Astrocyte (in vitro differentiated cells and primary cell): Measurements from ENCODE around the gene PMF1. TPM values are rescaled to one million over a fixed set of nuclear protein-coding genes. Genes with fewer than 3 reads are reported as not detected.

Experiments
- DNase-seq: peaks from one replicate; pipeline ENCODE4 v3.0.0-alpha.2; 2010; ENCODE audit warnings: low read depth
- FAIRE-seq: peaks from 2 replicates; lab custom pipeline; 2011; peaks lifted over from hg19 to GRCh38; lab: Jason Lieb, UNC
- H2AFZ ChIP-seq: 2 replicates; pipeline ENCODE4 v1.6.0; 2012; ENCODE audit warnings: low read depth, low read length, inconsistent platforms
- H3K27ac ChIP-seq: 2 replicates; pipeline ENCODE4 v1.5.1; 2011; ENCODE audit warnings: low read depth, low read length, inconsistent platforms
- H3K27me3 ChIP-seq: 2 replicates; pipeline ENCODE4 v1.6.0; 2011; ENCODE audit warnings: low read length, inconsistent platforms; ENCODE audit not compliant: insufficient read depth
- H3K36me3 ChIP-seq: 2 replicates; pipeline ENCODE4 v1.5.1; 2011; ENCODE audit warnings: low read length, inconsistent platforms; ENCODE audit not compliant: insufficient read depth
- H3K4me1 ChIP-seq: 2 replicates; pipeline ENCODE4 v1.5.1; 2011; ENCODE audit warnings: low read length, inconsistent platforms; ENCODE audit not compliant: insufficient read depth
- H3K4me2 ChIP-seq: 2 replicates; pipeline ENCODE4 v1.6.0; 2012; ENCODE audit warnings: low read length, inconsistent platforms
- H3K4me3 ChIP-seq: 2 replicates; pipeline ENCODE4 v1.5.1; 2011; ENCODE audit warnings: low read depth, mild to moderate bottlenecking, low read length, inconsistent platforms; ENCODE audit not compliant: insufficient read depth
- H3K79me2 ChIP-seq: 2 replicates; pipeline ENCODE4 v1.6.0; 2012; ENCODE audit warnings: mild to moderate bottlenecking, low read length, inconsistent platforms; ENCODE audit not compliant: insufficient read depth
- H3K9ac ChIP-seq: 2 replicates; pipeline ENCODE4 v1.6.0; 2012; ENCODE audit warnings: mild to moderate bottlenecking, low read length, inconsistent platforms
- H3K9me3 ChIP-seq: 2 replicates; pipeline ENCODE4 v1.5.1; 2012; ENCODE audit warnings: low read depth, mild to moderate bottlenecking, low read length, inconsistent platforms; ENCODE audit not compliant: insufficient read depth
- H4K20me1 ChIP-seq: 2 replicates; pipeline ENCODE4 v1.6.0; 2012; ENCODE audit warnings: low read length, inconsistent platforms; ENCODE audit not compliant: insufficient read depth
- H3K27ac Mint-ChIP-seq: one replicate; pipeline ENCODE4 v1.8.0; 2021; ENCODE audit warnings: mild to moderate bottlenecking, mixed read lengths; ENCODE audit not compliant: unreplicated experiment
- H3K27me3 Mint-ChIP-seq: one replicate; pipeline ENCODE4 v1.8.0; 2021; ENCODE audit warnings: low read depth, mixed read lengths; ENCODE audit not compliant: unreplicated experiment
- H3K36me3 Mint-ChIP-seq: one replicate; pipeline ENCODE4 v1.8.0; 2021; ENCODE audit warnings: low read depth, mixed read lengths; ENCODE audit not compliant: unreplicated experiment
- H3K4me1 Mint-ChIP-seq: one replicate; pipeline ENCODE4 v1.8.0; 2021; ENCODE audit warnings: low read depth, mixed read lengths; ENCODE audit not compliant: unreplicated experiment
- H3K4me3 Mint-ChIP-seq: one replicate; pipeline ENCODE4 v1.8.0; 2021; ENCODE audit warnings: mild to moderate bottlenecking, moderate library complexity, mixed read lengths; ENCODE audit not compliant: unreplicated experiment
- H3K9me3 Mint-ChIP-seq: one replicate; pipeline ENCODE4 v1.8.0; 2021; ENCODE audit warnings: mild to moderate bottlenecking, mixed read lengths; ENCODE audit not compliant: unreplicated experiment
- CTCF ChIP-seq: IDR thresholded peaks from 2 replicates; pipeline ENCODE4 v1.5.1; 2011; ENCODE audit warnings: low read depth, mild to moderate bottlenecking, inconsistent platforms, low read length, moderate library complexity; ENCODE audit not compliant: insufficient read depth
- EZH2 ChIP-seq: IDR thresholded peaks from 2 replicates; pipeline ENCODE4 v1.6.1; 2012; ENCODE audit warnings: mild to moderate bottlenecking, low read length, inconsistent platforms; ENCODE audit not compliant: insufficient read depth
- total RNA-seq: library from RNA; stranded (reverse); gene quantifications from 2 replicates; pipeline ENCODE4 v1.2.1, GENCODE V29; 2021

Gene PMF1
- total RNA-seq, 1 donor from 2014 or later, result 29.9 TPM

GRCh38 chr1:156226116-156226538, 13.3 kb downstream of the PMF1 start:
- Mint-ChIP-seq H3K27ac (no peak overlapping the region), H3K27me3 (no peaks in the 10 kb centered on the region), H3K9me3 (no peaks in the 10 kb centered on the region), H3K4me1 (peaks cover 6% of the 10 kb centered on the region), H3K4me3 (no peak overlapping the region), H3K36me3 (peaks cover 7% of the 10 kb centered on the region)
- no peak overlapping the region for H3K9ac ChIP-seq
- H3K4me1 ChIP-seq, result peaks cover 10% of the 10 kb centered on the region
- no peak for TF ChIP-seq EZH2
- TF ChIP-seq CTCF, result no peak
- H4K20me1 ChIP-seq, result peaks cover 17% of the 10 kb centered on the region
- DNase-seq, result no peak
- H3K9me3 ChIP-seq, result no peaks in the 10 kb centered on the region
- H3K36me3 ChIP-seq, result peaks cover 9% of the 10 kb centered on the region
- no peak for FAIRE-seq
- H3K27me3 ChIP-seq, result no peaks in the 10 kb centered on the region
- no peak overlapping the region for H3K4me3 ChIP-seq
- no peak overlapping the region for H3K27ac ChIP-seq
- H3K79me2 ChIP-seq, result peaks cover 6% of the 10 kb centered on the region
- H2AFZ ChIP-seq, result no peak overlapping the region
- H3K4me2 ChIP-seq, result no peak overlapping the region

GRCh38 chr1:156226782-156227181, 14.0 kb downstream of the PMF1 start:
- no peak overlapping the region for H3K4me2 ChIP-seq
- Mint-ChIP-seq H3K9me3 (no peaks in the 10 kb centered on the region), H3K27ac (no peak overlapping the region), H3K27me3 (no peaks in the 10 kb centered on the region), H3K36me3 (peaks cover 4% of the 10 kb centered on the region), H3K4me3 (no peak overlapping the region), H3K4me1 (peaks cover 6% of the 10 kb centered on the region)
- H3K79me2 ChIP-seq, result peaks cover 3% of the 10 kb centered on the region
- peaks cover 12% of the 10 kb centered on the region for H4K20me1 ChIP-seq
- FAIRE-seq (no peak), DNase-seq (no peak)
- H3K9ac ChIP-seq, result no peak overlapping the region
- no peaks in the 10 kb centered on the region for H3K27me3 ChIP-seq
- H3K9me3 ChIP-seq, result no peaks in the 10 kb centered on the region
- H2AFZ ChIP-seq, result no peak overlapping the region
- TF ChIP-seq CTCF, result no peak
- TF ChIP-seq EZH2, result no peak
- no peak overlapping the region for H3K4me3 ChIP-seq
- peaks cover 10% of the 10 kb centered on the region for H3K4me1 ChIP-seq
- no peak overlapping the region for H3K27ac ChIP-seq
- H3K36me3 ChIP-seq, result peaks cover 9% of the 10 kb centered on the region

GRCh38 chr1:156228501-156228900, 15.7 kb downstream of the PMF1 start:
- H3K4me2 ChIP-seq, result no peak overlapping the region
- H3K36me3 Mint-ChIP-seq, result peaks cover 4% of the 10 kb centered on the region
- H3K36me3 ChIP-seq, result peaks cover 7% of the 10 kb centered on the region
- H2AFZ ChIP-seq, result no peak overlapping the region
- H3K9me3 ChIP-seq, result no peaks in the 10 kb centered on the region
- no peak overlapping the region for H3K27ac ChIP-seq
- H3K9ac ChIP-seq, result no peak overlapping the region
- H3K4me3 ChIP-seq, result no peak overlapping the region
- H3K27me3 Mint-ChIP-seq, result no peaks in the 10 kb centered on the region
- no peak for FAIRE-seq
- H3K27me3 ChIP-seq, result no peaks in the 10 kb centered on the region
- peaks cover under 1% of the 10 kb centered on the region for H4K20me1 ChIP-seq
- no peaks in the 10 kb centered on the region for H3K9me3 Mint-ChIP-seq
- no peaks in the 10 kb centered on the region for H3K79me2 ChIP-seq
- no peak overlapping the region for H3K4me3 Mint-ChIP-seq
- H3K4me1 ChIP-seq, result peaks cover 11% of the 10 kb centered on the region
- peaks cover 8% of the 10 kb centered on the region for H3K4me1 Mint-ChIP-seq
- DNase-seq, result no peak
- no peak overlapping the region for H3K27ac Mint-ChIP-seq
- no peak for TF ChIP-seq EZH2
- TF ChIP-seq CTCF, result no peak
